Right lobe of liver (tissue), 4 donors: ENCODE results near the gene CSF2.

Experiments used
- CTCF ChIP-seq, 4 donors: fragments of 200-600 bp in 3 of 4; fragments of 450-650 bp in 1 of 4; IDR thresholded peaks; one replicate each; pipeline versions ENCODE4 v1.5.1 to v1.8.0; 2016 to 2022; ENCODE audit warnings: antibody characterized with exemption in 4 of 4, mild to moderate bottlenecking in 2 of 4
- POLR2A ChIP-seq: fragments of 450-650 bp; IDR thresholded peaks from one replicate; pipeline ENCODE4 v1.6.1; 2017; ENCODE audit warnings: antibody characterized with exemption, mild to moderate bottlenecking
- donor health status: DM: no; HTN: no; CAD: no.
- donor health status: DM: no; HTN: no; CAD: no.
- donor health status: DM: no; HTN: yes; CAD: no.

GRCh38 chr5:132049559-132049958 lies 24.0 kb upstream of the CSF2 start:
- TF ChIP-seq CTCF (IDR thresholded peaks at IDR 0.05) (no peak), POLR2A (no peak)
